SK-N-SH (cell line): ENCODE data around the gene GAS7.

Experiments
- CHD2 ChIP-seq: fragments of 150-350 bp; IDR thresholded peaks from 2 replicates; pipeline ENCODE4 v1.6.1; 2018; ENCODE audit warnings: low read length; ENCODE audit not compliant: partially characterized antibody
- EP300 ChIP-seq, 2 experiments: IDR thresholded peaks; 2 replicates each; pipeline versions ENCODE4 v1.4.0 to v1.6.1; 2012; ENCODE audit warnings: borderline replicate concordance in 1 of 2, low read depth in 1 of 2, low read length in 1 of 2
- EZH2phosphoT487 ChIP-seq: fragments of 200-600 bp; sonication (generic); IDR thresholded peaks from 2 replicates; pipeline ENCODE4 v1.6.1; 2017; ENCODE audit warnings: low read depth, mixed run types, mild to moderate bottlenecking, antibody characterized with exemption, moderate library complexity, borderline replicate concordance
- RAD21 ChIP-seq: IDR thresholded peaks from 2 replicates; pipeline ENCODE4 v1.6.1; 2012; ENCODE audit warnings: mild to moderate bottlenecking, low read length
- TAF1 ChIP-seq: IDR thresholded peaks from 2 replicates; pipeline ENCODE4 v1.6.1; 2012; ENCODE audit warnings: low read depth, mild to moderate bottlenecking, low read length, moderate library complexity, borderline replicate concordance
- YY1 ChIP-seq: IDR thresholded peaks from 2 replicates; pipeline ENCODE4 v1.4.0; 2012; ENCODE audit warnings: low read depth, mild to moderate bottlenecking
- TF ChIP-seq, protein P1 (sequence below): fragments of 200-600 bp; sonication (generic); IDR thresholded peaks from 2 replicates; pipeline ENCODE4 v1.6.1; 2017; ENCODE audit warnings: antibody characterized with exemption, mild to moderate bottlenecking, moderate library complexity
- TF ChIP-seq, protein P2 (sequence below): IDR thresholded peaks from 2 replicates; pipeline ENCODE4 v1.4.0; 2012; ENCODE audit warnings: low read depth, borderline replicate concordance
- TF ChIP-seq, protein P3 (sequence below): IDR thresholded peaks from 2 replicates; pipeline ENCODE4 v1.4.0; 2012; ENCODE audit warnings: low read depth, borderline replicate concordance
- TF ChIP-seq, protein P4 (sequence below): IDR thresholded peaks from 2 replicates; pipeline ENCODE4 v1.6.1; 2012; ENCODE audit warnings: mild to moderate bottlenecking, low read depth, low read length, moderate library complexity

DNA sequence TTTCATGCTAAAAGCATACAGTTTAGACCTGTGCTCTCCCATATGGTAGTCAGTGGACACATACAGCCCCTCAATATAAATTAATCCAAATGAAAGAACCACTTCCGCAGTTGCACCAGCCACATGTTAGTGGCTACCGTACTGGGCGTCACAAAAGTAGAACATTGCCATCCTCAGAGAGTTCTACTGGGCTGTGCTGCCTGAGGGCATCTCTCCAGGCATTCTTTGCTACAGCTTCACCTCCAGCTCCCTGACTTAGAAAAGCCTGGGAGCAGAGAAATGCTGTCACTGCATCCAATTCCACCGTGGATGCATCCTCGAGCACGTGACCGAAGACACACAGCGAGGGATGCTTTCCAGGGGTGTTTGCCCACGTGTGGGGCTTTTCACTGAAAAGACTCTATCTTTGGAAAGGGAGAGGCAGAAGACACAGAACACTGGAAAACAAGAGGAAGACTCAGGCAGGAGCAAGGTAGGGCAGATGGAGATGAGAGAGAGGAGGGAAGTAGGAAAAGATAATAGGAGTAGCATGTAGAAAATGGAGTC is 86.4 kb downstream of the GAS7 start:
- TF ChIP-seq, protein P1, sequence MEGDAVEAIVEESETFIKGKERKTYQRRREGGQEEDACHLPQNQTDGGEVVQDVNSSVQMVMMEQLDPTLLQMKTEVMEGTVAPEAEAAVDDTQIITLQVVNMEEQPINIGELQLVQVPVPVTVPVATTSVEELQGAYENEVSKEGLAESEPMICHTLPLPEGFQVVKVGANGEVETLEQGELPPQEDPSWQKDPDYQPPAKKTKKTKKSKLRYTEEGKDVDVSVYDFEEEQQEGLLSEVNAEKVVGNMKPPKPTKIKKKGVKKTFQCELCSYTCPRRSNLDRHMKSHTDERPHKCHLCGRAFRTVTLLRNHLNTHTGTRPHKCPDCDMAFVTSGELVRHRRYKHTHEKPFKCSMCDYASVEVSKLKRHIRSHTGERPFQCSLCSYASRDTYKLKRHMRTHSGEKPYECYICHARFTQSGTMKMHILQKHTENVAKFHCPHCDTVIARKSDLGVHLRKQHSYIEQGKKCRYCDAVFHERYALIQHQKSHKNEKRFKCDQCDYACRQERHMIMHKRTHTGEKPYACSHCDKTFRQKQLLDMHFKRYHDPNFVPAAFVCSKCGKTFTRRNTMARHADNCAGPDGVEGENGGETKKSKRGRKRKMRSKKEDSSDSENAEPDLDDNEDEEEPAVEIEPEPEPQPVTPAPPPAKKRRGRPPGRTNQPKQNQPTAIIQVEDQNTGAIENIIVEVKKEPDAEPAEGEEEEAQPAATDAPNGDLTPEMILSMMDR, result no peak
- TF ChIP-seq YY1 (no peak), EZH2phosphoT487 (no peak), RAD21 (no peak), TAF1 (no peak), EP300 (IDR thresholded peaks at IDR 0.05; ENCODE audit: borderline replicate concordance in 1 of 2, low read depth in 1 of 2, low read length in 1 of 2) (no peak), CHD2 (no peak)
- TF ChIP-seq, protein P2, sequence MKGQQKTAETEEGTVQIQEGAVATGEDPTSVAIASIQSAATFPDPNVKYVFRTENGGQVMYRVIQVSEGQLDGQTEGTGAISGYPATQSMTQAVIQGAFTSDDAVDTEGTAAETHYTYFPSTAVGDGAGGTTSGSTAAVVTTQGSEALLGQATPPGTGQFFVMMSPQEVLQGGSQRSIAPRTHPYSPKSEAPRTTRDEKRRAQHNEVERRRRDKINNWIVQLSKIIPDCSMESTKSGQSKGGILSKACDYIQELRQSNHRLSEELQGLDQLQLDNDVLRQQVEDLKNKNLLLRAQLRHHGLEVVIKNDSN, result no peak
- TF ChIP-seq, protein P3, sequence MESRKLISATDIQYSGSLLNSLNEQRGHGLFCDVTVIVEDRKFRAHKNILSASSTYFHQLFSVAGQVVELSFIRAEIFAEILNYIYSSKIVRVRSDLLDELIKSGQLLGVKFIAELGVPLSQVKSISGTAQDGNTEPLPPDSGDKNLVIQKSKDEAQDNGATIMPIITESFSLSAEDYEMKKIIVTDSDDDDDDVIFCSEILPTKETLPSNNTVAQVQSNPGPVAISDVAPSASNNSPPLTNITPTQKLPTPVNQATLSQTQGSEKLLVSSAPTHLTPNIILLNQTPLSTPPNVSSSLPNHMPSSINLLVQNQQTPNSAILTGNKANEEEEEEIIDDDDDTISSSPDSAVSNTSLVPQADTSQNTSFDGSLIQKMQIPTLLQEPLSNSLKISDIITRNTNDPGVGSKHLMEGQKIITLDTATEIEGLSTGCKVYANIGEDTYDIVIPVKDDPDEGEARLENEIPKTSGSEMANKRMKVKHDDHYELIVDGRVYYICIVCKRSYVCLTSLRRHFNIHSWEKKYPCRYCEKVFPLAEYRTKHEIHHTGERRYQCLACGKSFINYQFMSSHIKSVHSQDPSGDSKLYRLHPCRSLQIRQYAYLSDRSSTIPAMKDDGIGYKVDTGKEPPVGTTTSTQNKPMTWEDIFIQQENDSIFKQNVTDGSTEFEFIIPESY, result no peak
- TF ChIP-seq, protein P4, sequence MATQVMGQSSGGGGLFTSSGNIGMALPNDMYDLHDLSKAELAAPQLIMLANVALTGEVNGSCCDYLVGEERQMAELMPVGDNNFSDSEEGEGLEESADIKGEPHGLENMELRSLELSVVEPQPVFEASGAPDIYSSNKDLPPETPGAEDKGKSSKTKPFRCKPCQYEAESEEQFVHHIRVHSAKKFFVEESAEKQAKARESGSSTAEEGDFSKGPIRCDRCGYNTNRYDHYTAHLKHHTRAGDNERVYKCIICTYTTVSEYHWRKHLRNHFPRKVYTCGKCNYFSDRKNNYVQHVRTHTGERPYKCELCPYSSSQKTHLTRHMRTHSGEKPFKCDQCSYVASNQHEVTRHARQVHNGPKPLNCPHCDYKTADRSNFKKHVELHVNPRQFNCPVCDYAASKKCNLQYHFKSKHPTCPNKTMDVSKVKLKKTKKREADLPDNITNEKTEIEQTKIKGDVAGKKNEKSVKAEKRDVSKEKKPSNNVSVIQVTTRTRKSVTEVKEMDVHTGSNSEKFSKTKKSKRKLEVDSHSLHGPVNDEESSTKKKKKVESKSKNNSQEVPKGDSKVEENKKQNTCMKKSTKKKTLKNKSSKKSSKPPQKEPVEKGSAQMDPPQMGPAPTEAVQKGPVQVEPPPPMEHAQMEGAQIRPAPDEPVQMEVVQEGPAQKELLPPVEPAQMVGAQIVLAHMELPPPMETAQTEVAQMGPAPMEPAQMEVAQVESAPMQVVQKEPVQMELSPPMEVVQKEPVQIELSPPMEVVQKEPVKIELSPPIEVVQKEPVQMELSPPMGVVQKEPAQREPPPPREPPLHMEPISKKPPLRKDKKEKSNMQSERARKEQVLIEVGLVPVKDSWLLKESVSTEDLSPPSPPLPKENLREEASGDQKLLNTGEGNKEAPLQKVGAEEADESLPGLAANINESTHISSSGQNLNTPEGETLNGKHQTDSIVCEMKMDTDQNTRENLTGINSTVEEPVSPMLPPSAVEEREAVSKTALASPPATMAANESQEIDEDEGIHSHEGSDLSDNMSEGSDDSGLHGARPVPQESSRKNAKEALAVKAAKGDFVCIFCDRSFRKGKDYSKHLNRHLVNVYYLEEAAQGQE, result no peak
